Pancreas (tissue), 10 donors: ENCODE results near the gene NNAT. TPM values are rescaled to one million over a fixed set of nuclear protein-coding genes. Genes with fewer than 3 reads are reported as not detected.

Experiments
- ATAC-seq, 4 donors: fragments of 200-7000 bp; cut with Tn5 transposase; one replicate each; pipeline versions ENCODE4 v1.8.0 to v1.9.1; 2020; ENCODE audit warnings: mild to moderate bottlenecking in 4 of 4, moderate library complexity in 4 of 4
- DNase-seq, 6 donors: peaks; one replicate each; pipeline ENCODE4 v3.0.0-alpha.2; 2020
- FAIRE-seq: peaks from 2 replicates; lab custom pipeline; 2012; peaks lifted over from hg19 to GRCh38; lab: Jason Lieb, UNC
- H3K27ac ChIP-seq, 4 donors: fragments of 200-600 bp; sonication (generic); 1 replicate in 3 of 4; 2 replicates in 1 of 4; pipeline versions ENCODE4 v1.5.0 to v1.8.0; 2020
- H3K27me3 ChIP-seq, 4 donors: fragments of 200-600 bp; one replicate each; pipeline ENCODE4 v1.8.0; 2021
- H3K36me3 ChIP-seq, 3 donors: fragments of 200-600 bp; sonication (generic) in 1 of 3; one replicate each; pipeline versions ENCODE4 v1.5.0 to v1.8.0; 2020 to 2021
- H3K4me1 ChIP-seq, 3 donors: fragments of 200-600 bp; one replicate each; pipeline ENCODE4 v1.8.0; 2021
- H3K4me3 ChIP-seq, 4 donors: fragments of 200-600 bp; sonication (generic) in 2 of 4; one replicate each; pipeline versions ENCODE4 v1.5.0 to v1.8.0; 2020 to 2021
- H3K9me3 ChIP-seq, 4 donors: fragments of 200-600 bp; one replicate each; pipeline ENCODE4 v1.8.0; 2021
- WGBS, 2 donors: extraction: QIAGEN DNeasy Blood & Tissue Kit; methylation state at CpG; one replicate each; pipeline ENCODE4 v1.1.7; 2013; 5-methylcytosine and 5-hydroxymethylcytosine counted together
- intact Hi-C, 3 donors: fragments of 100-400 bp; cut with DNase I; formaldehyde crosslinking; loops; one replicate each; pipeline versions ENCODE4 v1.11.1 to v1.14.2; 2022
- polyA plus RNA-seq, 2 donors: library from polyadenylated mRNA; stranded (reverse); fragments of 200-250 nt; gene quantifications; one replicate each; pipeline ENCODE4 v1.2.3, GENCODE V29; 2013
- total RNA-seq, 6 donors: library from RNA; stranded (reverse); fragmentation: NEBNext Ultra II Directional in 4 of 6; extraction: Animal tissue kit (Norgen Biotek cat#: 25700) in 4 of 6; gene quantifications; one replicate each; pipeline versions ENCODE4 v1.2.1 to v1.2.4, GENCODE V29; 2021 to 2023
- TF ChIP-seq, protein P1 (sequence below), 4 donors: fragments of 200-600 bp; sonication (generic) in 3 of 4; IDR thresholded peaks; one replicate each; pipeline versions ENCODE4 v1.5.0 to v1.8.0; 2021; ENCODE audit warnings: antibody characterized with exemption in 4 of 4
- donor health status: healthy with polysubstance abuse.
- donor health status: DM: no; HTN: no; CAD: no; lungs with moderate emphysema.
- donor health status: DM: no; HTN: no; CAD: no.
- donor health status: control.
- donor health status: control.
- donor health status: Bipolar disorder and iron deficiency.
- donor health status: DM: yes; HTN: yes; CAD: no.
- donor health status: DM: no; HTN: no; CAD: no.
- donor health status: DM: no; HTN: no; CAD: no.
- donor health status: DM: yes; HTN: yes; CAD: no.

NNAT gene
- total and polyA plus RNA-seq, 8 donors = 0.31 to 1.0 (median 0.63) TPM; not detected in 4

DNA sequence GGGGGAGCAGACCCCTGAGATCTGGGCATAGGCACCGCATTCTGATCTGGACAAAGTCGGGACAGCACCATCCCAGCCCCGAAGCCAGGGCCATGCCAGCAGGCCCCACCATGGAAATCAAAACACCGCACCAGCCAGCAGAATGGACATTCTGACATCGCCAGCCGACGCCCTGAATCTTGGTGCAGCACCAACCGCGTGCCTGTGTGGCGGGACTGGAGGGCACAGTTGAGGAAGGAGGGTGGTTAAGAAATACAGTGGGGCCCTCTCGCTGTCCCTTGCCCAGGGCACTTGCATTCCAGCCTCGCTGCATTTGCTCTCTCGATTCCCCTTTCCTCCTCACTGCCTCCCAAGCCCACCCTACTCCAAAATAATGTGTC is 2.0 kb downstream of the NNAT start:
- Histone ChIP-seq H3K27me3 (no peaks in the 10 kb centered on the region), H3K9me3 (no peaks in the 10 kb centered on the region), H3K27ac (no peak overlapping the region), H3K4me1 (peaks cover 0 to 8% (median 6%) of the 10 kb centered on the region in 3 donors), H3K4me3 (no peak overlapping the region), H3K36me3 (peaks cover 0 to 7% (median 0%) of the 10 kb centered on the region in 3 donors)
- DNase-seq (no peak), FAIRE-seq (no peak), ATAC-seq (no peak)
- intact Hi-C loops = loop anchor here in 1 of 3 donors (10.0 kb wide), 1 partner anchor 128 kb away; no protein-coding TSS in a partner anchor
- WGBS, 2 donors = 92 to 93% methylated on average over 13 of the region's 13 CpGs
- TF ChIP-seq, protein P1, sequence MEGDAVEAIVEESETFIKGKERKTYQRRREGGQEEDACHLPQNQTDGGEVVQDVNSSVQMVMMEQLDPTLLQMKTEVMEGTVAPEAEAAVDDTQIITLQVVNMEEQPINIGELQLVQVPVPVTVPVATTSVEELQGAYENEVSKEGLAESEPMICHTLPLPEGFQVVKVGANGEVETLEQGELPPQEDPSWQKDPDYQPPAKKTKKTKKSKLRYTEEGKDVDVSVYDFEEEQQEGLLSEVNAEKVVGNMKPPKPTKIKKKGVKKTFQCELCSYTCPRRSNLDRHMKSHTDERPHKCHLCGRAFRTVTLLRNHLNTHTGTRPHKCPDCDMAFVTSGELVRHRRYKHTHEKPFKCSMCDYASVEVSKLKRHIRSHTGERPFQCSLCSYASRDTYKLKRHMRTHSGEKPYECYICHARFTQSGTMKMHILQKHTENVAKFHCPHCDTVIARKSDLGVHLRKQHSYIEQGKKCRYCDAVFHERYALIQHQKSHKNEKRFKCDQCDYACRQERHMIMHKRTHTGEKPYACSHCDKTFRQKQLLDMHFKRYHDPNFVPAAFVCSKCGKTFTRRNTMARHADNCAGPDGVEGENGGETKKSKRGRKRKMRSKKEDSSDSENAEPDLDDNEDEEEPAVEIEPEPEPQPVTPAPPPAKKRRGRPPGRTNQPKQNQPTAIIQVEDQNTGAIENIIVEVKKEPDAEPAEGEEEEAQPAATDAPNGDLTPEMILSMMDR (IDR thresholded peaks at IDR 0.05) = no peak

DNA sequence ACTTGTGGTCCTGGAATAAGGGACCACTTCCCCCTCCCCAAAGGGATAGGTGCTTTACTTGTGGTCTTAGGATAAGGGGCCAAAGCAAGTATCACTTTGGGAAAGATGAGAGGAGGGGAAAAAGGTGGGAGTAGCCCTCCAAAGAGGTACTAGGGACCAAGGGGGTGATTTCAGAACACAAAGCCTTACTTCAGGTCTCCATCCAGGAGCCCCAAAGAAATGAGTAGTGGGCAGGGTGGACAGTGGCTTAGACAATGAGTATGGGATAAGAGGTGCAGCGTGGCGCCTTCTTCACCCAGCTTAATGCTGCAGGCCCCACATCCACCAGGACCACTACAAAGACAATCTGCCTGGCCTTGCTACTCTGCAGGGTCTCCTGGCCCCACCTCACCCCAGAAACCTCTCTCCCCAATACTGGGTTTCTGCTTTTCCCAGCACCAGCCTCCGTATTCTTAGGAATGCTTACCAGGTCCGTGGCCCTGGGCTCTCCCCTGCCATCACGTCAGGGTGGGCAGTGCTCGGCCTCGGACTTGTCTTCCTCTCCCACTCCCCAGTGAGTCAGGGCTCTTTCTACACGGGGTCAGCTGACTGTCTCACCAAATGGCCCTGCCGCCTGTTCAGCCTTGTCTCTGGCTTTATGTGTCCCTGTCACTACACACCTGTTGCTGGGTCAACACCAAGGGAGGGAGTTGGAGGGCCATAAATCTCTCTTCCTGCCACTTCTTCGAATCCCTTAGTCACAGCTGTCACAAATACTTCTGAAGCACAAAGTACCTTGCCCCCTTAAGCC is 3.1 kb downstream of the NNAT start:
- DNase-seq (peak in 1 of 6 donors; percentile 26), ATAC-seq (no peak), FAIRE-seq (no peak)
- H3K9me3 ChIP-seq = no peaks in the 10 kb centered on the region
- H3K4me3 ChIP-seq = no peak overlapping the region
- 71 to 76% methylated on average over 10 of the region's 10 CpGs for WGBS, 2 donors
- intact Hi-C loops = loop anchor here in 1 of 3 donors (10.0 kb wide), 1 partner anchor 129 kb away; no protein-coding TSS in a partner anchor
- no peak overlapping the region for H3K27ac ChIP-seq
- TF ChIP-seq, protein P1 (IDR thresholded peaks at IDR 0.05) = no peak
- H3K4me1 ChIP-seq = peaks cover 5 to 14% (median 6%) of the 10 kb centered on the region in 3 donors
- no peaks in the 10 kb centered on the region for H3K27me3 ChIP-seq
- H3K36me3 ChIP-seq = no peaks in the 10 kb centered on the region

DNA sequence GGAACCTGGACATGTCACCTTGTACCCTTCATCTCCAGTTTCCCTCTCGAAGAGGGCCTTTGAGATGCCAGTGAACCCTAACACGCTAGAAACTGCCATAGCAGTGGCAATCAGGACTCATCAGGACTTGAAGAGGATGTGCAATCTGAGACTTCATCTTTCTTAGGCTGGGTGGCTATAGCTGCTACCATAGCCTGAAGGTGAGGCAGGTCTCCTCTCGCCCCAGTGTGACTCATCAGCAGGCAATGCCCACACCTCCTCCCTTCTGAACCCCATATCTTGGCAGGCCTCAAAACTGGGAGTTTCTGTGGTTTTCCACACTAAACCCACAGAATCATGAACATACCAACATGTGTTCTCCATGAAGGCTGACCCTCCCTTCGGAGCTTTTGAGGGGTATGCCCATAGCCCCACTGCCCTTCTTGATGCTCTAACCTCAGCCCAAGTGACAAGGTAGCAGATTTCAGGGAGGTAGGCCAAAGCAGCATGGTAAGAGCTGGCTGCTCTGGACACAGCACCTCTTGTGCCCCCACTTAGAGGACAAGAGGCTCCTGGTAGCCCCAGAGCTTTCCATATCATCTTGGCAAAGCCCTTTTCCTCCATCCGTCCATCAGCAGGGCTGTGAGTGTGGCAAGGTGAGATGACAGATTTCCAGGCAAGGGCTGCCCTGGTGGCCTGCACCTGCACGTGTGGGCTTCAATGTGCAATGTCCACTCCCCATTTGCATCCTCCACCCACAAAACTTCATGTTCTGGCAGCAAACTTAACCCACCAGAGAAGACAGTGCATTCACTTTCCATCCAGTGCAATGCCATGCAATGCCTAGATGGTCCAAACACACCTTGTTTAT is 4.0 kb downstream of the NNAT start:
- WGBS, 2 donors = 63 to 66% methylated on average over 6 of the region's 6 CpGs
- Histone ChIP-seq H3K4me1 (peaks cover 5 to 14% (median 6%) of the 10 kb centered on the region in 3 donors), H3K9me3 (no peaks in the 10 kb centered on the region), H3K36me3 (no peaks in the 10 kb centered on the region), H3K27ac (no peak overlapping the region), H3K4me3 (no peak overlapping the region), H3K27me3 (no peaks in the 10 kb centered on the region)
- TF ChIP-seq, protein P1 (IDR thresholded peaks at IDR 0.05) = no peak
- FAIRE-seq = no peak
- no peak for DNase-seq
- no peak for ATAC-seq
- intact Hi-C loops = loop anchor here in 1 of 3 donors (10.0 kb wide), 1 partner anchor 130 kb away; no protein-coding TSS in a partner anchor

DNA sequence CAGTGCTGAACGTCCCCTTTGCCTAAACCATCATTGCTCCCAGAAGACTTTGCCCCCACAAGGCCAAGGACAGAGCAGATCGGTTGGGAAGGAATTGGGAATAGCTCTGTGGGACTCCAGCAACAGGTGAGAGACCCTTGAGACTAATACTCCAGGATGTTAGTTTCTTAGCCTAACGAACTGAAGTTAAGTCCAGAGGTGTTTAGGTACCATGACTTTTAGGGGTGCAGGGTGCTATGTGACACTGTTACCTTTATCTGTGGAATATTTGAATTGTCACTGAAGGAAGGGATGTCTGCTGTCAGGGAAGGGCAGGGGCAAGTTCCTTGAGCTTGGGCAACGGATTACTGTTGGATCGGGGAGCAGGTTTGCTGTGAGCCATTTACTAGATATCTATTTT is 4.8 kb downstream of the NNAT start:
- Histone ChIP-seq H3K27me3 (no peaks in the 10 kb centered on the region), H3K4me1 (peaks cover 5 to 14% (median 6%) of the 10 kb centered on the region in 3 donors), H3K9me3 (no peaks in the 10 kb centered on the region), H3K4me3 (no peak overlapping the region), H3K27ac (no peak overlapping the region), H3K36me3 (no peaks in the 10 kb centered on the region)
- WGBS, 2 donors = 58 to 72% methylated on average over 5 of the region's 5 CpGs
- no peak for FAIRE-seq
- intact Hi-C loops = loop anchor here in 1 of 3 donors (10.0 kb wide), 1 partner anchor 131 kb away; no protein-coding TSS in a partner anchor
- DNase-seq = no peak
- no peak for ATAC-seq
- TF ChIP-seq, protein P1 (IDR thresholded peaks at IDR 0.05) = no peak
